HEK293T (cell line): ENCODE measurements around the gene SNX18.

Source experiments
- ARNT ChIP-seq: fragments of 450-650 bp; IDR thresholded peaks from 2 replicates; pipeline ENCODE4 v1.6.1; 2017; ENCODE audit warnings: mild to moderate bottlenecking
- LEF1 ChIP-seq: fragments of 450-650 bp; IDR thresholded peaks from 2 replicates; pipeline ENCODE4 v1.6.1; 2017; ENCODE audit warnings: mild to moderate bottlenecking, borderline replicate concordance

DNA sequence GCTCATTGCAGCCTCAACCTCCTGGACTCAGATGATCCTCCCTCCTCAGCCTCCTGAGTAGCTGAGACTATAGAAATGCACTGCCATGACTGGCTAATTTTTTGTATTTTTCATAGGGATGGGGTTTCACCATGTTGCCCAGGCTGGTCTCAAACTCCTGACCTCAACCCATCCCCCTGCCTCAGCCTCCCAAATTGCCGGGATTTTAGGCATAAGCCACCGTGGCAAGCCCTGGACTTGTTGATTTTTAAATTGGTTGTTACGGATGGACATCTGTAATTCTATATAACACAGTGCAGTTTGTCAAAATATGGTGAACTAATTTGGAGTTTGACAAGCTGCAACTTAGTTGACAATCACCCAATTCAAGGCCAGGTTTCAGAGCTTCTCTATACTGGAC lies 22.7 kb downstream of the SNX18 start:
- TF ChIP-seq LEF1: no peak
- TF ChIP-seq ARNT: no peak
